Endodermal cell (in vitro differentiated cells): ENCODE measurements around the gene STUM. TPM values are rescaled to one million over a fixed set of nuclear protein-coding genes. Genes with fewer than 3 reads are reported as not detected.

Experiments
- DNase-seq: peaks from one replicate; pipeline ENCODE4 v3.0.0-alpha.2; 2017
- H3K27ac ChIP-seq: 2 replicates; pipeline ENCODE4 v1.5.1; 2013; ENCODE audit warnings: mild to moderate bottlenecking, low read depth, low read length, moderate library complexity
- H3K27me3 ChIP-seq: 2 replicates; pipeline ENCODE4 v1.6.1; 2013; ENCODE audit warnings: mild to moderate bottlenecking, low read length, moderate library complexity; ENCODE audit not compliant: insufficient read depth, control insufficient read depth, poor library complexity, severe bottlenecking
- H3K36me3 ChIP-seq: 2 replicates; pipeline ENCODE4 v1.7.0; 2013; ENCODE audit warnings: mild to moderate bottlenecking, low read length, moderate library complexity; ENCODE audit not compliant: control insufficient read depth, insufficient read depth
- H3K4me1 ChIP-seq: one replicate; pipeline ENCODE4 v1.7.0; 2013; ENCODE audit warnings: low read length; ENCODE audit not compliant: control insufficient read depth, insufficient read depth
- H3K4me3 ChIP-seq: 2 replicates; pipeline ENCODE4 v1.5.1; 2013; ENCODE audit warnings: mild to moderate bottlenecking, low read length, moderate library complexity
- H3K9ac ChIP-seq: 2 replicates; pipeline ENCODE4 v1.6.1; 2013; ENCODE audit warnings: mild to moderate bottlenecking, low read length, moderate library complexity; ENCODE audit not compliant: poor library complexity, severe bottlenecking; ENCODE audit errors: extremely low read depth
- H3K9me3 ChIP-seq: 2 replicates; pipeline ENCODE4 v1.6.1; 2013; ENCODE audit warnings: mild to moderate bottlenecking, low read length, moderate library complexity; ENCODE audit not compliant: control insufficient read depth
- H3K27ac Mint-ChIP-seq: 2 replicates; pipeline ENCODE4 v1.8.0; 2020; ENCODE audit warnings: mixed read lengths
- H3K27me3 Mint-ChIP-seq: 2 replicates; pipeline ENCODE4 v1.8.0; 2021; ENCODE audit warnings: mild to moderate bottlenecking, mixed read lengths; ENCODE audit not compliant: insufficient read depth
- H3K36me3 Mint-ChIP-seq: 2 replicates; pipeline ENCODE4 v1.8.0; 2020; ENCODE audit warnings: low read depth, mixed read lengths
- H3K4me1 Mint-ChIP-seq: 2 replicates; pipeline ENCODE4 v1.8.0; 2020; ENCODE audit warnings: mixed read lengths
- H3K4me3 Mint-ChIP-seq: 2 replicates; pipeline ENCODE4 v1.8.0; 2020; ENCODE audit warnings: mild to moderate bottlenecking, moderate library complexity, mixed read lengths
- H3K9me3 Mint-ChIP-seq: 2 replicates; pipeline ENCODE4 v1.8.0; 2020; ENCODE audit warnings: mild to moderate bottlenecking, mixed read lengths
- CTCF ChIP-seq: fragments of 200-600 bp; sonication (generic); conservative IDR thresholded peaks from 2 replicates; pipeline ENCODE4 v1.5.0; 2021; ENCODE audit warnings: antibody characterized with exemption, mild to moderate bottlenecking
- WGBS, 2 experiments: methylation state at CpG; one replicate each; pipeline versions ENCODE4 v1.1.5 to v1.1.7; 2013; ENCODE audit warnings: missing lambda C conversion rate in 2 of 2, mixed read lengths in 1 of 2; ENCODE audit not compliant: insufficient coverage in 1 of 2, insufficient read length in 1 of 2; 5-methylcytosine and 5-hydroxymethylcytosine counted together
- total RNA-seq, 2 donors: library from RNA; stranded (reverse); fragmentation: NEBNext Ultra II Directional in 1 of 2; extraction: Animal tissue kit (Norgen Biotek cat#: 25700) in 1 of 2; gene quantifications; 2 replicates in 1 of 2; 3 replicates in 1 of 2; pipeline ENCODE4 v1.2.1, GENCODE V29; 2021

Gene STUM
- total RNA-seq, 2 donors from 2014 or later, result 0.04 to 0.20 TPM

- Histone ChIP-seq H3K27me3 (no peaks in the 10 kb centered on the region), H3K4me1 (no peaks in the 10 kb centered on the region), H3K9me3 (peaks cover 4% of the 10 kb centered on the region), H3K4me3 (no peak overlapping the region), H3K27ac (no peak overlapping the region), H3K9ac (no peak overlapping the region), H3K36me3 (no peaks in the 10 kb centered on the region)
- H3K9me3 Mint-ChIP-seq, result peaks cover 8% of the 10 kb centered on the region
- H3K27ac Mint-ChIP-seq, result no peak overlapping the region
- DNase-seq, result no peak
- no peaks in the 10 kb centered on the region for H3K36me3 Mint-ChIP-seq
- peaks cover 24% of the 10 kb centered on the region for H3K4me1 Mint-ChIP-seq
- 85 to 92% methylated on average over 4 to 7 of the region's 7 CpGs for WGBS, 2 experiments
- peaks cover 16% of the 10 kb centered on the region for H3K27me3 Mint-ChIP-seq
- no peak overlapping the region for H3K4me3 Mint-ChIP-seq
- no peak for TF ChIP-seq CTCF
These were observed 42.0 kb downstream of the STUM start for GRCh38 chr1:226590614-226591013.

GRCh38 chr1:226593541-226593940, 45.0 kb downstream of the STUM start:
- Histone ChIP-seq H3K36me3 (no peaks in the 10 kb centered on the region), H3K9ac (no peak overlapping the region), H3K4me1 (no peaks in the 10 kb centered on the region), H3K27ac (no peak overlapping the region), H3K27me3 (no peaks in the 10 kb centered on the region), H3K9me3 (peaks cover 10% of the 10 kb centered on the region), H3K4me3 (no peak overlapping the region)
- Mint-ChIP-seq H3K4me3 (no peak overlapping the region), H3K9me3 (peaks cover 15% of the 10 kb centered on the region), H3K36me3 (no peaks in the 10 kb centered on the region), H3K4me1 (peaks cover 24% of the 10 kb centered on the region), H3K27me3 (peaks cover 13% of the 10 kb centered on the region), H3K27ac (no peak overlapping the region)
- peak; percentile 68 for DNase-seq
- TF ChIP-seq CTCF, result no peak
- WGBS, 2 experiments, result 79 to 80% methylated on average over 8 of the region's 8 CpGs

GRCh38 chr1:226596531-226597165, 48.1 kb downstream of the STUM start:
- no peaks in the 10 kb centered on the region for H3K36me3 Mint-ChIP-seq
- no peak overlapping the region for H3K27ac Mint-ChIP-seq
- peaks cover 15% of the 10 kb centered on the region for H3K9me3 Mint-ChIP-seq
- H3K27me3 Mint-ChIP-seq, result peaks cover 10% of the 10 kb centered on the region
- H3K4me1 Mint-ChIP-seq, result peaks cover 14% of the 10 kb centered on the region
- TF ChIP-seq CTCF, result peak; percentile 28
- Histone ChIP-seq H3K27ac (no peak overlapping the region), H3K9ac (no peak overlapping the region), H3K4me3 (no peak overlapping the region), H3K9me3 (peaks cover 10% of the 10 kb centered on the region), H3K4me1 (no peaks in the 10 kb centered on the region), H3K27me3 (no peaks in the 10 kb centered on the region), H3K36me3 (no peaks in the 10 kb centered on the region)
- WGBS, 2 experiments, result 91 to 93% methylated on average over 12 to 16 of the region's 16 CpGs
- DNase-seq, result no peak
- H3K4me3 Mint-ChIP-seq, result no peak overlapping the region
